ENCODE results near the gene RAPGEF5.

Gene RAPGEF5

DNA sequence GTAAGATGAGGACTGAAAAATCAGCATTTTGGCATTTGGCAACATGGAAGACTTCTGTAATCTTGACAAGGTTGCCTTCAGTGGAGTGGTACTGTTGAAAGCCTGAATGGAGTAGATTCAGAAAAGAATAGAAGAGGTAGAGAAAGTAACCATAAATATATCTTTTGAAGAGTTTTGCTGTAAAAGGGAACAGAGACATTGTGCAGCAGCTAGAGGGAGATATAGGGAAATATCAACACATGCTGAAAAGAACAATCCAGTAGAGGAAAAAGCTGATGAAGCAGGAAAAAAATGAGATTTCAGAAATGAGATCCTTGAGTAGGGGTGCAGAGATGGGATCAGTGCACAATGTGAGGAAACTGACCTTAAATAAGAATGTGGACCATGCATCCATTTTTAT lies 60.0 kb downstream of the RAPGEF5 start:
- no peak overlapping the region for H3K27ac ChIP-seq (replicated peaks)
- TF ChIP-seq POLR2AphosphoS5 (IDR thresholded peaks at IDR 0.05; ENCODE audit: low read depth) (no peak), GABPA (IDR thresholded peaks at IDR 0.05; ENCODE audit: low read depth) (no peak), SPI1 (IDR thresholded peaks at IDR 0.05; ENCODE audit: borderline replicate concordance, low read depth) (no peak)
- TF ChIP-seq, protein P1, sequence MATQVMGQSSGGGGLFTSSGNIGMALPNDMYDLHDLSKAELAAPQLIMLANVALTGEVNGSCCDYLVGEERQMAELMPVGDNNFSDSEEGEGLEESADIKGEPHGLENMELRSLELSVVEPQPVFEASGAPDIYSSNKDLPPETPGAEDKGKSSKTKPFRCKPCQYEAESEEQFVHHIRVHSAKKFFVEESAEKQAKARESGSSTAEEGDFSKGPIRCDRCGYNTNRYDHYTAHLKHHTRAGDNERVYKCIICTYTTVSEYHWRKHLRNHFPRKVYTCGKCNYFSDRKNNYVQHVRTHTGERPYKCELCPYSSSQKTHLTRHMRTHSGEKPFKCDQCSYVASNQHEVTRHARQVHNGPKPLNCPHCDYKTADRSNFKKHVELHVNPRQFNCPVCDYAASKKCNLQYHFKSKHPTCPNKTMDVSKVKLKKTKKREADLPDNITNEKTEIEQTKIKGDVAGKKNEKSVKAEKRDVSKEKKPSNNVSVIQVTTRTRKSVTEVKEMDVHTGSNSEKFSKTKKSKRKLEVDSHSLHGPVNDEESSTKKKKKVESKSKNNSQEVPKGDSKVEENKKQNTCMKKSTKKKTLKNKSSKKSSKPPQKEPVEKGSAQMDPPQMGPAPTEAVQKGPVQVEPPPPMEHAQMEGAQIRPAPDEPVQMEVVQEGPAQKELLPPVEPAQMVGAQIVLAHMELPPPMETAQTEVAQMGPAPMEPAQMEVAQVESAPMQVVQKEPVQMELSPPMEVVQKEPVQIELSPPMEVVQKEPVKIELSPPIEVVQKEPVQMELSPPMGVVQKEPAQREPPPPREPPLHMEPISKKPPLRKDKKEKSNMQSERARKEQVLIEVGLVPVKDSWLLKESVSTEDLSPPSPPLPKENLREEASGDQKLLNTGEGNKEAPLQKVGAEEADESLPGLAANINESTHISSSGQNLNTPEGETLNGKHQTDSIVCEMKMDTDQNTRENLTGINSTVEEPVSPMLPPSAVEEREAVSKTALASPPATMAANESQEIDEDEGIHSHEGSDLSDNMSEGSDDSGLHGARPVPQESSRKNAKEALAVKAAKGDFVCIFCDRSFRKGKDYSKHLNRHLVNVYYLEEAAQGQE (IDR thresholded peaks at IDR 0.05; ENCODE audit: insufficient replicate concordance, low read depth): no peak
- TF ChIP-seq, protein P2, sequence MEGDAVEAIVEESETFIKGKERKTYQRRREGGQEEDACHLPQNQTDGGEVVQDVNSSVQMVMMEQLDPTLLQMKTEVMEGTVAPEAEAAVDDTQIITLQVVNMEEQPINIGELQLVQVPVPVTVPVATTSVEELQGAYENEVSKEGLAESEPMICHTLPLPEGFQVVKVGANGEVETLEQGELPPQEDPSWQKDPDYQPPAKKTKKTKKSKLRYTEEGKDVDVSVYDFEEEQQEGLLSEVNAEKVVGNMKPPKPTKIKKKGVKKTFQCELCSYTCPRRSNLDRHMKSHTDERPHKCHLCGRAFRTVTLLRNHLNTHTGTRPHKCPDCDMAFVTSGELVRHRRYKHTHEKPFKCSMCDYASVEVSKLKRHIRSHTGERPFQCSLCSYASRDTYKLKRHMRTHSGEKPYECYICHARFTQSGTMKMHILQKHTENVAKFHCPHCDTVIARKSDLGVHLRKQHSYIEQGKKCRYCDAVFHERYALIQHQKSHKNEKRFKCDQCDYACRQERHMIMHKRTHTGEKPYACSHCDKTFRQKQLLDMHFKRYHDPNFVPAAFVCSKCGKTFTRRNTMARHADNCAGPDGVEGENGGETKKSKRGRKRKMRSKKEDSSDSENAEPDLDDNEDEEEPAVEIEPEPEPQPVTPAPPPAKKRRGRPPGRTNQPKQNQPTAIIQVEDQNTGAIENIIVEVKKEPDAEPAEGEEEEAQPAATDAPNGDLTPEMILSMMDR (IDR thresholded peaks at IDR 0.05; ENCODE audit: insufficient read depth, low read length): no peak
- DNase-seq (ENCODE audit: low read depth in 1 of 2, low spot score in 1 of 2): no peak
- H3K27me3 ChIP-seq (ENCODE audit: insufficient read depth, poor library complexity, severe bottlenecking): no peaks in the 10 kb centered on the region
- no peak overlapping the region for H3K4me3 ChIP-seq (replicated peaks; ENCODE audit: insufficient read depth, low read length)

DNA sequence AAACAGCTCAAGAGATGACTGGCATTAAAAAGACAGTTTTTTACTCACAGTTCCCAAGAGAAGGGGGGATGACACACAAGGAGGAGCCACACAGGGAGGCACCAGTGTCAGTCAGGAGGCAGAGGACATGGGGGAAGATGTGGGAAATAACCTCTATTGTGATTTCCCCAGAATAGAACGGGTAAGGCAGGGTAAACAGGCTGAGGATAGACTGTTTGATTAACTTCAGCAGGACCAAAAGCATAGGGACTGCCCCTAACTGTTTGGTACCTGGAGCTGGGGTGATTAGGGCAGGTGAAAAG lies 60.7 kb downstream of the RAPGEF5 start:
- no peak for DNase-seq (ENCODE audit: low read depth in 1 of 2, low spot score in 1 of 2)
- Histone ChIP-seq H3K27me3 (ENCODE audit: insufficient read depth, poor library complexity, severe bottlenecking) (no peaks in the 10 kb centered on the region), H3K4me3 (replicated peaks; ENCODE audit: insufficient read depth, low read length) (no peak overlapping the region), H3K27ac (replicated peaks) (no peak overlapping the region)
- TF ChIP-seq GABPA (IDR thresholded peaks at IDR 0.05; ENCODE audit: low read depth): no peak
- TF ChIP-seq POLR2AphosphoS5 (IDR thresholded peaks at IDR 0.05; ENCODE audit: low read depth): no peak
- no peak for TF ChIP-seq SPI1 (IDR thresholded peaks at IDR 0.05; ENCODE audit: borderline replicate concordance, low read depth)
- TF ChIP-seq, protein P1 (IDR thresholded peaks at IDR 0.05; ENCODE audit: insufficient replicate concordance, low read depth): no peak
- TF ChIP-seq, protein P2 (IDR thresholded peaks at IDR 0.05; ENCODE audit: insufficient read depth, low read length): no peak

GRCh38 chr7:22295402-22296264 lies 61.3 kb downstream of the RAPGEF5 start:
- no peak for DNase-seq (ENCODE audit: low read depth in 1 of 2, low spot score in 1 of 2)
- H3K27ac ChIP-seq (replicated peaks): no peak overlapping the region
- H3K4me3 ChIP-seq (replicated peaks; ENCODE audit: insufficient read depth, low read length): no peak overlapping the region
- H3K27me3 ChIP-seq (ENCODE audit: insufficient read depth, poor library complexity, severe bottlenecking): no peaks in the 10 kb centered on the region
- no peak for TF ChIP-seq SPI1 (IDR thresholded peaks at IDR 0.05; ENCODE audit: borderline replicate concordance, low read depth)
- TF ChIP-seq, protein P2 (IDR thresholded peaks at IDR 0.05; ENCODE audit: insufficient read depth, low read length): no peak
- no peak for TF ChIP-seq GABPA (IDR thresholded peaks at IDR 0.05; ENCODE audit: low read depth)
- TF ChIP-seq, protein P1 (IDR thresholded peaks at IDR 0.05; ENCODE audit: insufficient replicate concordance, low read depth): no peak
- no peak for TF ChIP-seq POLR2AphosphoS5 (IDR thresholded peaks at IDR 0.05; ENCODE audit: low read depth)

Measured in HL-60 (cell line).